HG02840 (cell line): ENCODE results near the gene UNC5B.

Source experiments
- ATAC-seq: cut with Tn5 transposase; IDR thresholded peaks from one replicate; pipeline ENCODE4 v1.9.1; 2021; ENCODE audit warnings: mild to moderate bottlenecking, moderate library complexity, moderate number of reproducible peaks; ENCODE audit not compliant: unreplicated experiment, low FRiP score

The UNC5B gene

DNA sequence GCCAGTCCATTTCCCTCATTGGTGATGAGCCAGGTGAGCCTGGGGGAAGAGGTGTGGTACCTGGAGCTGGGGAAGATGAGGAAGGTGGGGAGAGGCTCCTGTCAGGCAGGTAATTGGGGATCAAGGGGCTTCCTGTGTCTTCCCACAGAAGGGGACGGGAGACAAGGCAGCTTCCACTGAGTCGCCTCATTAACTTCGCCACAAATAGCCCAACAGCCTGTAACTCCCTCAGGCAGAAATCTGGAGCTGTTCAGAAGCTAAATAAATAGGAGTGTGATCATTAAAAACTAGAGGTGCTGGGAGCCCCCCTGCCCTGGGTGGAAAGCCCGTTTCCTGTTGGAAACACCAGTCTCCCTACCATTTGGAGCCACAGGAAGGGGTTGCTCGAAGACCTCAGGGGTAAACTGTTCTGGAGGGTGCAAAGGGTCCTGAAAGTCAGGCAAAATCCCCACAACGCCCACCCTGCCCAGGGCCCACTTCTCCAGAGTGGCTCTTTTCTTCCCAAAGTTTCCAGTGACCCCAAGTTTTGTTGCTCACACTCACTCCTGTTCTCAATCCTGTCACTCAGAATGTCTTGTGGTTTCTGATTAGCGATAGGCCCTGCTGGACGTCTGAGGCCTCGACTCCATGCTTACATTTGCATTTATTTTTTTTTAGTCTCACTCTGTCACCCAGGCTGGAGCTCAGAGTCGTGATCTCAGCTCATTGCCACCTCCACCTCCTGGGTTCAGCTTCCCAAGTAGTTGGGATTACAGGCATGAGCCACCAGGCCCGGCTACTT is 25.7 kb downstream of the UNC5B start:
- no peak for ATAC-seq

DNA sequence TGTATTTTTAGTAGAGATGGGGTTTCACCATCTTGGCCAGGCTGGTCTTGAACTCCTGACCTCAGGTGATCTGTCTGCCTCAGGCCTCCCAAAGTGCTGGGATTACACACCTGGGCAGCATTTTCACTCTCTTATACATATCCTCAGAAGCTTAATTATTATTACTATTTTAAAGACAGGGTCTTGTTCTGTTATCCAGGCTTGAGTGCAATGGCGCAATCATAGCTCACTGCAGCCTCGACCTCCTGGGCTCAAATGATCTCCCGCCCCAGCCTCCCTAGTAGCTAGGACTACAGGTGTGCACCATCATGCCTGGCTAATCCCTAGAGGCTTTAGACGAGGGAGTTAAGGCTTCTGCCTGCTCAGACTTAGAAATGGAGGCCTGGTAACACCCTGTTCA is 26.3 kb downstream of the UNC5B start:
- ATAC-seq = no peak

DNA sequence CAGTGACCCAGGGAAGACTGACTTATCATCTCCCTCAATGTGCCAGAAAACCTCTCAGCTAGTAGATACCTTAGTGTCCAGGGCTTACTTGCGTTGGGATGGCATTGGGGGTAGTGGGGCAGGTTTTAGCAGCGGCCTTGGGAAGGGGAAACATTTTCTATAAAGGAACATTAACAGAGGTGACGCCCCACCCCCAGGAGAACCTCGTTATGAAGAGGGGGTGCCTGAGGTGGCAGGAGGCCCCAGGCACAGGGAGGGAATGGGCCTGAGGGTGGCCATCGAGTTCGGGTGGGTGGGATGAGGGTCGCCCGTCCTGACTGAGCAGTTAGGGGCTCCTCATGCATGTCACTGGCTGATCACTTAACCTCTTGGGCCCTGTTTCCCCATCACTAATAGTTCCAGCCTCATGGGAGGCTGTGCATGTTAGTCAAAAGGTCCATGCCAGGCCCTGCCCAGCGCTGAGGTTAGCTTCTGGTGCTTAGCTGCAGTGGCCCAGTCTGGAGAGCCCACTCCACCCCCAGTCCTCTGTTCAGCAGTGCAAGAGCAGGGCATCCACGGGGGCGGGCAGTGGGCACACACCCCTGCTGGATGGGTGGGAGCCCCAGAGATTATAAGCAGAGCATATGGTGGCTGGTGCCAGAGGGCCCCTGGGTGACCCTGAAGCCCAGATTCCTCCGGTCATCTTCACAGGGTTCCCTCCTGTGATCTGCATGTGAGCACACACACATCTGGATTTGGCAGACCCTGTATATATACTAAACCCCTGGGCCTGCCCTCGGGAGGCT is 27.0 kb downstream of the UNC5B start:
- no peak for ATAC-seq

DNA sequence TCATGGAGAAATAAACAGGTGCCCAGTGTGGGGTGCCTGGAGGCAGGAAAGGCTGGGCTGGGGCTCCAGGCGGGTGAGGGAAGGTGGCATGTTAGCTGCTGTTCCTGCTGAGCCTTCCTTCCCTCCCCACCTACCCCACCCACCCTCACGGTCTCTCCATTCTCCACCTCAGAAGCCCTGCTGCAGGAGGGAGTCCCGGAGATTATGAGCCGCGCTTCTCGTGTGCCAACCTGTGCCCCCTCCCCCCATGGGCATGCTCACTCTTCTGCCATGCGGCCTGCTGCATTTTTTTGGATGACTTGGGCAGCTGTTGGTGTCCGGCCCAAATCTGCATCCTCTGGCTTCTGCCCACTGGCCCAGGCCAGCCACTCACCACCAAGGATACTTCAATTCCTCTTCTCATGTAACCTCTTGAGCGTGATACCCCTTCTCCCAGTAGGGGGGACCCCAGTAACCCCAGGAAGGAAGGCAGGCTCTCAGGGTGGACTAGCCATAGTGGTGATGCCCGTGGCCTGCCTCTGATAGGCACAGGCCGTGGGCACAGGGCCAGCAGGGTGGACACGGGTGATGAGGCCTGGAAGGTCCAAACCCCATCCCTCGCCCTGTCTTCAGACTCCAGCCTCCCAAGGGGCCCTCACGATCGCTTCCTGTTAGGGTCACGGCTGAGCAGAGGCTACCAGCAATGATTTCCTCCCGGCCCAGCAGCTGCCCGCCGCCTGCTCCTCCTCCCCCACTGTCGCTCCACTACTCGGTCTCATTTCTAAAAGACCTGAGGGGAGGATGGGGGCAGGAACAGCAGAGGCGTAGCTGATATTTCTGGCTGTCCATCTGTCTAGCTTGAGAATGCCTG is 27.8 kb downstream of the UNC5B start:
- no peak for ATAC-seq

DNA sequence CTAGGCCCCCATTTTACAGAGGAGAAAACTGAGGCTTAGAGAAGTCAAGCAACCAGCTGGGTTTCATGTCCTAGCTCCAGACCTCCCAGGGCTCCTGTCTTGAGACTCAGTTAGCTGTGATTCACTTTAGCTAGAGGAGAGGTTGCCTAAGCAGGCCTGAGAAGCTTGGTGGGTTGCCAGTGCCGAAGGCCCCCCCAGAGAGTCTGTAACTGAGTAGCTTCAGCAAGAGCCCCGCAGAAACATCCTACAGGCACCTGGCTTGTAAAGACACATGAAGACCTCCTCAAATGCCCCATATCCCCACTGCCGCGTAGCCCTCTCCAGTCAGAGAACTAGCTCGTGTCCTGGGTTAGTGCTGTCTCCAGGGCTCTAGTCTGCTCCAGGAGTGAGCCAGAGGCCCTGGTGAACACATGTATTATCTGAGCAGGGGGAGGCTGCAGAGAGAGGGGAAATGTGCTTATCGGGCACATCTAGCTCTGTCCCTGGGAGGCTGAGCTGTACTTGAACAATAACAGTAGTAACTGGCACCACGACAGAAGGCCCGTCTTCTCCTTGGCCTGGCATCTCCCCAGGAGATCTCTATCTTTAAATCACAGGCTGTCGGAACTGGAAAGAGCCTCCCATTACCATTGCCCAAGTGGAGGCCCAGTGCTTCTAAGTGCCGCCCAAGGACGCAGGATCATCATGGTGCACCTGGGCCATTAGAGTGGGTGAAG is 28.9 kb downstream of the UNC5B start:
- ATAC-seq = no peak

DNA sequence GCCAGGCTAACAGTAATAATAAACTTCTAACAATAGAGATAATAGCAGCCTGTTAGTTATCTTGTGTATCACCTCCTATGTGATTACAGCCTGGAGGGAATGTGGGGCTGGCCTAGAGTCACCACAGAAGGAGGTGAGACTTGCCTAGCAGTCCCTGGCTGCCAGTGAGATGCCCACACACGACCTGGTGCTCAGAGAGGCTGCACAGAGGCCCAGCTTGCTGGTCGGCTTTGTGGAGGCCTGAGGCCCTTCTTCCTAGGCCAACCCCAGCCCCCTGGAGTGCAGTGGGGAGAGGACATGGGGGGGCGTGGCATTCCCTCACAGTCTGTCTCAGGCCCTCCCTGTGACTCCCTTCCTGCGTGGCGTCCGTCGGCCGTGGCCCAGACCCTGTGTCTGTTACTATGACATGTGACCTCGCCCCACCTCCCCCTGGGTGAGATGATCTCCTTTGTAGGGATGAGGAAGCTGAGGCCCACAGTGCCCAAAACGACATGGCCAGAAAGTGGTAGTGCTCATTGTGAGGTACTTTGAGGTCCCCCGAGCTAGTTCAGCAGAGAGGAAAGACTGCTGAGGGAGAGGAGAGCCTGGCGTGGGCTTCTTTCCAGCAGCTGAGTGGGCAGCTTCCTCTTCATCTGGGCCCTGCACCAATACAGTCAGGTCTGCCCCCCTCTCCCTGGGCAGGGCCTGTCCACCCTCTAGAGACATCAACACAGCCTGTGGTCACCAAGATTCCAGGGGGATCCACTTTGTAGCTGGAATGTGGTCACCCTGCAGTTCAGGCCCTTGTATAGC is 29.7 kb downstream of the UNC5B start:
- ATAC-seq = no peak

DNA sequence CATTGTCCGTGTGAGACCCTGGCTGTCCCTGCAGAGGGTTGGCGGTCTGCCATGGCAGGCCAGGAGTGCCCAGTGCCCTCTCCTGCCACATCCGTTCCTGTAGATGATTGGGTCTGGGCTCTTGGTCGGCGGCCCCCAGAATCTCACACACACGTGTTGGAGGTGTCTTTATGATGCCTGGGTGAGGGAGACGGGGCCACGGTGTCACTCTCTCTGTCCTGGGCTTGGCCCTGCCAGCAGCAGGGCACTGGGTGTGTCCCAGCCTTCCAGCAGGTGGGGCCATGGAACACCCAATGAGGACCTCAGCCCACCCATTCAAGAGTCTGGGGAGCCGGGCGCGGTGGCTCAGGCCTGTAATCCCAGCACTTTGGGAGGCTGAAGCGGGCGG is 30.2 kb downstream of the UNC5B start:
- no peak for ATAC-seq

DNA sequence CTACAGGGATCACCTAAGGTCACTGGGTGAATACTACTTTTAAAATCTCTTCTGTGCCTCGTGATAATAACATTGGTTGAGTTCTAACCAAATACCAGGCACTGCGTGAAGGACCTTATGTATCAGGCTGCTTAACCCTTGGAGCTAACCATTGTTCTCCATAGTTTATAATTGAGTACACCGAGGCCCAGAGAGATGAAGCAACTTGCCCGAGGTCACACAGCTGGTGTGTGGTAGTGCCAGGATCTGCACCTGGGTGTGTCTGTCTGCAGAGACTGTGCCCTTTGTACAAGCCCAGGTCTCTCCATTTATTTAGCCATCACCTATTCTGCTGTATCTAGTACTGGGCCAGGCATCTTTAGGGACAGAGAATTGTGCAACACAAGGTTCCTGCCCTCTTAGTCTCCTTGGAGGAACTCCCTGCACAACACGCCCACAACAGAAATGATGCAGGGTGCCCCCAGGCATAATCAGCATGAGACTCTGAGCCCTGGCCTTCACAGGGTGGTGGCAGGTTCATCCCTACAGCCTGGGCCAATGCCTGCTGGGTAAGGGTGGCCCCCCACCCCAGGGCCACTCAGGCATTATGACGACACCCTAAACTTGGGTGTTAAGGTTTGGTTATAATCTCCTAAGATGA is 31.5 kb downstream of the UNC5B start:
- no peak for ATAC-seq

DNA sequence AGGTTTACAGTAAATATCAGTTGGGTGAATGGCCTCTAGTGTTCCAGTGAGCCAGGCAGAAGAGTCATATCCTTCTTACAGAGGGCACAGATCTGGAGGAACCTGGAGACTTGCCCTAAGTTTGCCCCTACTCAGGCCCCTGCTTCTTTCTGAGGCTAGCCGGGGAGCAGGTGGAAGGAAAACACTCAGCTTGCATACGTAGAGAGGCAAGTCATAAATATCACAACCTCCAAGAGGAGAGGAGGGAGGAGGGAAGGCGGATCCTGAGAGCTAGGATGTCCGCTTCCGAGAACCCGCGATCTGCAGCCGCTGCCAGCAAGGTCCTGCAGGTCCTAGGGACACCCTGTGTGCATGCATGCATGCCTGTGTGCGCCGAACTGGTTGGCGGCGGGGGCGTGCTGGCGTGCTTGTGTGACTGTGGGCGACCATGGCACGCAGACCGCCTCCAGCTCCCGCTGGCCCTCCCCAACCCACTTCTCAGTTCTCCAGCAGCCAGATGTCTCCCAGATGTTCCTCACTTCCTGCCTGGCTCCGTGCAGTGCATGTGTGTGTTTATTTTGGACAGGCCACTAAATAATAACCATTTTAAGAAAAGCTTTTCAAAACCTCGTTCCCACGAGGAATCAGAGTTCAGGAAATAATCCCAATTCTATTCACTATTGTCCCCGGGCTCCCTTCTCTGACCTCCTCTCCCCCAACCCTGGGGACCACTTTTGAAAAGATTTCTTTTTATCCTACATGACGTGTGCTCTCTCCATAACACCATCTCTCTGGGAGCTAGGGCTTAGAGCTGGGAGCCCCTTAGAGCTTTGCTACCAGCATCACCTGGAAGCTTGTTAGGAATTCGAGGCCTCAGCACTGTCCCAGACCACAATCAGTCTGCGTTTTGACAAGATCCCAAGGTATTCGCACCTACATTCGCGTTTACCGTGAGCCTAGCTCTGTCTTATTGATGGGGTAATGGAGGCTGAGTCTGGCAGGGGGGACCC is 32.4 kb downstream of the UNC5B start:
- ATAC-seq = no peak

DNA sequence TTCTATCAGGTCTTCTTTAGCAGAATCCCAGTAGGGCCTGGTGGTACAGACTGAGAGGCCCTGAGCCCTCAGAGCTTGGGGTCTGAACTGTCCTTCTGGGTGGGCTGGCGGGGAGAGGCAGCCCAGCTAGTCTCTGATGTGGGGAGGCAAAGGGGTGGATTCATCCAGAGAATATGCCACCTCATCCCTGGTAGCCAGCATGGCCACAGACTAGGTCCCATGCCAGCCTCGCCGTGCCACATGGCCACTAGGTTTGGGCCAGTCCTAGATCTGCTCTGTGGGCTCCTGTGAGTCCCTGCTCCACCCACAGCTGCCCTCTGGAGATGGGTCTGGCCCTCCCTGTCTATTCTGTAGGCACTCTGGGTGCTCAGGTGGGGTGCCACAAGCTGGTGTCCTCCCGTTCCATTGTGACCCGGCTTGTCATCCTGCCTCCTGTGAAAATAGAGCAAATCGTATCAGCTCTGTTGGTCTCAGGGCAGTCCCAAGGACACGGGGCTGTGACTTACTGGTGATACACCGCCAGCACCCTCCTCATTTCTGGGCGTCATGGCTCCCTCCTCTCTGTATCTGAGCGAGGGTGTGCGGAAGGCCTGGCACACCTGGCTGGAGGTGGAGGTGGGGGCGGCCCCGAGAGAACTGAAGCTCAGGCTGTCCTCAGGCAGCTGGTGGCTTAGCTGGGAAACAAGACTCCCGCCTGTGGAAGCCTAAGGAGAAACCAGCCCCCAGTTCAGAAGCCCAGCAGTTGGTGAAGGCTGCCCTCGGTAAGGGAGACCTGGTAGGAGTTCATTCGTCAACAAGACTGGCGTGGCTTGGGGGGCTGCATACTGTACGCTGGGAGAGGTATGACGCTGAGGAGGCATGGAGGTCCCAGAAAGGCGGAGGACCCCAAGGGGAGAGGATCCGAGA is 33.3 kb downstream of the UNC5B start:
- ATAC-seq = no peak

DNA sequence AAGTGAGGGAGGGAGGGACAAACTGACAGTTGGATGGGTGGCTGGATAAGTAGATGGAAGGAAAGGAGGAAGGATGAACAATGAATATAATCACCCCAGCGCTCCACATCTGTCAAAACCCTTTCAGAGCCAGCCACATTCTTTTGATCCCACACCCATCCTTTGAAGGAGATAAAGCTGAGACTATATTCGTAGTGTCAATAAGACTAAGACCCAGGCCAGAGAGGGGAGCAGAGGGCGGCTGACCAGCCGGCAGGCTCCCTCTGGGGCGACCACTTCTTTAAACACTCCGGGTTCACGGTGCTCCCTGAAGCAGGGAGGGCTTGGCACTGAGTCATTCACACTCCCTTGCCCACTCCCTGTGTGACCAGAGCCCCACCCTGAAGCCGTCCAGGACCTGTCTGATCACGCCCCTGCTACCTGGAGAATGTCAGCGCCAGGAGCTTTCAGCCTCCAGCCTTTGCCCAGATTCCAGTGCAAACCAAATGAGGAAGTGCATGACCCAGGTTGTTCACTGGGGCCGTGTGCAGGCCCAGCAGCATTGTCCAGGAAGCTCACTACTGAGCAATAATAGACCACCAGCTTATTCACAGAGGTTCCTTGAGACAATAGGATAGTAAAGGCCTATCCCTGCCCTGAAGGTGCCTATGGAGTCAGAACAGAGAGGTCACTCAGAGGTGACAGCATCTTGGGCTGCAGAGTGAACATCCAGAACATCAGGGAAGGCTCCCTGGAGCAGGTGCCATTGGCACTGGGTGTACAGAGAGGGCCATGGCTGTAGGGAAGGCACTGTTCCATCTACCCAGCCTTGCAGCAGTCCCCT is 34.4 kb downstream of the UNC5B start:
- ATAC-seq = no peak

DNA sequence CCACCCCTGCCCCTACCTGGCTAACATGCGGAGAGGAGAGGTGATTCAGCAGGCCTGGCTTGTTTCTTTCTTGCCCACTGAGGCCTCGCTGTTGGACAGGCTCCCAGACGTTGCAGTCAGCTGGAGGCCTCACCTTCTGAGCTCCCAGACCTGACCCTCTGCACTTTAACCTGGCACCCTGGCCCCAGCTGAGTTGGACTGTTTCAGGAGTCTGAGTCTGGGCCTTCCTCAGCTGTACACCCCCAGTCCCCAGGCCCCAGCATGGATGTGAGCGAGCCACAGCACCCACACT is 35.0 kb downstream of the UNC5B start:
- ATAC-seq = no peak

DNA sequence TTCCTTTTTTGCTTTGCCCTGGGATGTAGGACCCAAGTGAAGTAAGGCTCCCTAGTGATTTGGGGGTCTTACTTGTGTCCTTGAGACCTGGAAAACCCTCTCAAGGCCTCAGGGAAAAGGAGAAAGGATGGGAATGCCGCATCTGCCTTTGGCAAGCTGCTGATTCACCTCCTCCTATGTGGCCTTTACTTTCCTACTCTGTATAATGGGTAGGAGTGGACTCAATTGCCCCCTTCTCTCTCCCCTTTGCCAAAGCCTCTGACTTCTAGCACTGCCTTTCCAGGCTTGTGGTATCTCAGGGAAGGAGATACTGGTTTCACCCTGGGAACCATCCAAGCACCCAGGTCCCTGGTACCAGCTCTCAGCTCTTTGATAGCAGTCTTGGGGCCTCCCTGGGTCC is 35.4 kb downstream of the UNC5B start:
- no peak for ATAC-seq

DNA sequence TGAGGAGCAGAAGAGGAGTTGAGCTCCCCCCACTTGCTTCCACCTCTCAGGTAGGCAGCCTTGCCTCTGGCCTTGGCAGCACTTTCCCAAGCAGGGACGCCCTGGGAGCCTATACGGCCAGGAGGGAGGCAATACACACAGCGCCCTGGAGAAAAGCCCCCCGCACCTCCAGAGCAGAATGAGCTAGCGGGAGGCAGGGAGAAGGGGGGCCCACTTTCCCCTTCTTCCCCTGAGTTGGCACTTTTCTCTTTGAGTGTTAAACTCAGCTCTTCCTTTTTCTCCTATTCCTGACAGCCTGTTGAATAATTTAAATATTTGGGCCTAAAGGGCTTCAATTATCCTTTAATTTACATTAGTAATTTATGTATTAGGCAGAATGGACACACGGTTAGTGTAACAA is 35.8 kb downstream of the UNC5B start:
- no peak for ATAC-seq

DNA sequence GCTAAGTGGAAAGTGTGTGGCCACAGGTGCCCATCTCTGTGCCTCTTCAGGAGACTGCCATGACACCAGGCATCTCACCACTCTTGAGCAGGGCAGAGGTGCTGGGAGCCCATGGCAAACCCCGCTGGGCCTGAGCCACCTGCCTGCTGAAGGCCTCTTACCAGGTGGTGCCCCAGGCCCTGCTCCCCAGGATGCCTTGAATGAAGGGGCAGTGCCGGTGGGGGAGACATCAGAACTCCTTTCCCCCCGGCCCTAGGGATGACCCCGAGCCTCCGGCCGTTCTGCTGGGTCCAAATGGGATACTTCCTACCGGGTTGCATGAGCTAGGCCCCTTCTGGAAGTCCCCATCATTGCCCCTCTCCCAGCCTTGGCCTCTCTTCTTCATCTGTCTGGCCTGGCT is 37.6 kb downstream of the UNC5B start:
- no peak for ATAC-seq

DNA sequence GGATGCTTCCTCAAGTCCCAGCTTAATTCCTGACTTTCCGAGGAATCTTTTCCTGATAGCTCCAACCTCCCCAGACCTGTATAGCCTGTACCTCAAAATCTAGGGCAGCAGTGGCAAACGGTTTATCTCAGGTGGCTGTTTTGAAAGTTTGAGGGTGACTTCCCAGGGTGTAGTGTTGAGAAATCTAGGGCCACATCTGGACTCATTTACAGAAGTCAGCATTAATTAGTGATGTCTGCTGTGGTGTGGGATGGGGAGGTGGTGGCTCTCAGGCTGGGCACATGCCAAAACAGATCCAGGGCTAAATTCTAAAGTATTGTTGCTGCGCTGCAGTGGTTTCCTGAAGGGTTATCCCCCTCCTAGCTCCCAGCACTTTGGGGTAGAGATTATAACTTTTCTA is 38.0 kb downstream of the UNC5B start:
- no peak for ATAC-seq
